GM21447 (cell line): Measurements from ENCODE around the gene POFUT1.
"Not testable (repeated sequence)": the region's sequence is repeated elsewhere in the genome, so short reads cannot be mapped to it uniquely, and the experiment has no call there.

ENCODE experiments used
- ATAC-seq: cut with Tn5 transposase; IDR thresholded peaks from one replicate; pipeline ENCODE4 v1.9.1; 2021; ENCODE audit not compliant: unreplicated experiment

The POFUT1 gene

GRCh38 chr20:32271620-32272019 is 63.9 kb downstream of the POFUT1 start:
- no peak for ATAC-seq

- no peak for ATAC-seq
These were observed 66.7 kb downstream of the POFUT1 start for GRCh38 chr20:32274359-32274758.

GRCh38 chr20:32275163-32275562 is 67.5 kb downstream of the POFUT1 start:
- ATAC-seq, result not testable (repeated sequence)

- peak; percentile 60 for ATAC-seq
These were observed 69.9 kb downstream of the POFUT1 start, which contains the start of gene KIF3B for GRCh38 chr20:32277361-32278198. Gene KIF3B, plus strand, starts transcription at chr20:32277651. Its CDS starts 32,127 bp downstream, at chr20:32309778.

- ATAC-seq, result peak; percentile 85
These were observed 70.5 kb downstream of the POFUT1 start for GRCh38 chr20:32278199-32278643.

- no peak for ATAC-seq
These were observed 74.0 kb downstream of the POFUT1 start for GRCh38 chr20:32281711-32282110.

- ATAC-seq, result no peak
These were observed 74.8 kb downstream of the POFUT1 start for GRCh38 chr20:32282461-32282860.

GRCh38 chr20:32285082-32285620 is 77.5 kb downstream of the POFUT1 start:
- no peak for ATAC-seq

GRCh38 chr20:32285621-32286371 is 78.1 kb downstream of the POFUT1 start:
- peak; percentile 65 for ATAC-seq

GRCh38 chr20:32287231-32287638 is 79.6 kb downstream of the POFUT1 start:
- ATAC-seq, result no peak
